NCI-H1694 treated with DMSO at 0.1 percent for 48 hours (cell line): Measurements from ENCODE around the gene ODF4.
"Not testable (repeated sequence)": the region's sequence is repeated elsewhere in the genome, so short reads cannot be mapped to it uniquely, and the experiment has no call there.

ENCODE experiments used
- DNase-seq: peaks from one replicate; lab custom pipeline; 2025; lab: John Stamatoyannopoulos, UW

Gene ODF4

DNA sequence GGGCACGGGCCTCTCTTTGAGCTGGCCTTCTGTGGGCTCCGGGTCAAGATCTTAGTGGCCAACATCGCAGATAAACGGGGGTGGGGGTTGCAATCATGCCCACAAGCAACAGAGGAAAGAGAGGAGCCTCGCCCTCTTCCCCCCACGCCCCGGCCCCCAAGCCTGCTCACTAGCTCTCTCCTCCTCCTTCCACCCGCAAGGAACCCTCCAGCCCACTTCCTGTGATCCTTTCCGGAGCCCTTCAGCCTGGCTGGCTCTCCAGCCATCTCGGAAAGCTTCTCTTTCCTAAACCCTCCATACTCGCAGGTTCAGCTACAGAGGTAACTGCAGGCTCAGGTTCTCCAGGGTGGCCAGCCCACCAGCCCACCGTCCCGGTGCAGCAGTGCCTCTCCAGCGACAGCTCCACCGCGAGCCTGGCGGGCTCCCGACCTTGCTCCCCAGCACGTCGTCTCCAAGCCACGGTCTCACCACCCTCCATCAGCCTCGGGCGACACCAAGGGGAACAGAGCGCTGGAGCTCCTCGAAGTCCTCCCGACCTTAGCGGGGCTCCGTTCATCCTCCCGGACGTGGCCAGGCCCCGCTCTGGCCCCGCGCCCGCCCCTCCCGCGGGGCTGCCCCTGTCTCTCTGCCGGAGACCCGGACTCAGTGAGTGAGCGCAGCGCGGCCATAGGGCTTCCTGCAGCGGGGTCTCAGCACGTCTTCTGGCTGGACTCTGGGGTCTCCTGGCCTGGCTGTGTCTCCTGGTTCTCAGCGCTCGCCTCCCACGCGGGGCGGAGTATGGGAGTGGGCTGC lies 12.9 kb upstream of the ODF4 start:
- no peak for DNase-seq

DNA sequence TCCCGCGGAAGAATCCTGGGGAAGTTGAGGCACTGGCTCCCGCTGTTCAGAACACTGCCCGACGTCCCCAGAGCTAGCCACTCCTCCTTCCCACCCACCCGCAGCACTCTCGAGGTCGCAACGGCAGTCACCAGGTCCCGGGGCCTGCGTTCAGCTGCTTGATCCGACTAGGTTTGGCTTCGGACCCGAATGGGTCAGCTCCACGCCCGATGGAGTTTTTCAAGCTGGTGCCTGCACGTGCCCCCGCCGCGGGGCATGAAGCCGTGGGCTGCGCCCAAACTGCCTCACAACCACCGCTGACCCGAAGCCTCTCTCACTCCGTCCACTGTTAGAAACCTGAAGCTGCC lies 12.4 kb upstream of the ODF4 start:
- DNase-seq = no peak

DNA sequence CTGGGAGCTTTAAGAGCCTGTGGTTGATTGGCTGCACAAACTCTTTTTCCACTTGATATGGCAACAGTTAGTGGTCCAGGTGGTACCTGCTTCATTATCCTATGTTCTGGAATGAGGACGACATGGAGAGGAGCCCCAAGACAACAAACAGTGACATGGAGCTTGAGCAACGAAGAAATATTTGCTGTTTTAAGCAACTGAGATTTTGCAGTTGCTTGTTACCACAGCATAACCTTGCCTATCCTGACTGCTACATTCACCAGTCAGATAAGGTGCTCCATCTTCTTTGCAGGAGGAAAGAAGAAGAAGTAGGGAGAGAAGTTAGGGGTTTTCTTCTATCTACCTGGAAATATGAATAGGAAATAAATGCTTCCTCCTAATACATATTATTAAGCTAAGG lies 7.5 kb upstream of the ODF4 start:
- no peak for DNase-seq

DNA sequence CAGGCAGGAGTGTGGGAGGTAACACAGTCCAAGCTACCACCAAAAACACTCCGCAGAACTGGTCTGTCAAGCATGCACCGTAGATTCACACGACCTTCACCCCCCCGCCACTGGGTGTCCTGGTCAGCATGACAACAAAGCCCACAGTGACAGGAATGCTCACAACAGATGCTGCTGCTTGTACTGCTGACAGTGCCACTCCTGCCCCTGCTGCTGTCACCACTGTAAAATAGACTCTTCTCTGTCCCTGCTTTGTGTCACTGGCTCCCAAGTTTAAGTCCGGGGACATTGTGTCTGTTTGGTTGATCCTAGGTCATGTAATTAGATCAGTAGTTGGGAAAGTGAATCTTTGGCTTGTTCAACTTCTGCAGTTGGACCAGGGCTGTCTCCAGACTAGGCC lies 7.0 kb upstream of the ODF4 start:
- no peak for DNase-seq

DNA sequence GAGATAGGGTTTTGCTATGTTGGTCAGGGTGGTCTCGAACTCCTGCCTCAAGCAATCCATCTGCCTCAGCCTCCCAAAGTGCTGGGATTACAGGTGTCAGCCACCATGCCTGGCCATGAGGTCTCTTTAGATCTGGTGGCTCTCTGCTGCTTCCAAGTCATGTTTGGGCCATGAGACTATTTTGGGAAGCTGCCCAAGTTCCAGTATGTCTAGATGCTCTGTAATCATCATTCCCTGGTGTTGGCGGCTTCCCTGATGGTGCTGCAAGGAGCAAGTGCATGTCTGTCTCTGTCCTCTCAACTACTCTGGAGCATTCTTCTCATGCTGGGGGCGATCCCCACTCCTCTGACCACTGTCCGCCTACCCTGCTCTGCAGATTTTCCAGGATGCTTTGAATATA lies 6.4 kb upstream of the ODF4 start:
- DNase-seq = no peak

DNA sequence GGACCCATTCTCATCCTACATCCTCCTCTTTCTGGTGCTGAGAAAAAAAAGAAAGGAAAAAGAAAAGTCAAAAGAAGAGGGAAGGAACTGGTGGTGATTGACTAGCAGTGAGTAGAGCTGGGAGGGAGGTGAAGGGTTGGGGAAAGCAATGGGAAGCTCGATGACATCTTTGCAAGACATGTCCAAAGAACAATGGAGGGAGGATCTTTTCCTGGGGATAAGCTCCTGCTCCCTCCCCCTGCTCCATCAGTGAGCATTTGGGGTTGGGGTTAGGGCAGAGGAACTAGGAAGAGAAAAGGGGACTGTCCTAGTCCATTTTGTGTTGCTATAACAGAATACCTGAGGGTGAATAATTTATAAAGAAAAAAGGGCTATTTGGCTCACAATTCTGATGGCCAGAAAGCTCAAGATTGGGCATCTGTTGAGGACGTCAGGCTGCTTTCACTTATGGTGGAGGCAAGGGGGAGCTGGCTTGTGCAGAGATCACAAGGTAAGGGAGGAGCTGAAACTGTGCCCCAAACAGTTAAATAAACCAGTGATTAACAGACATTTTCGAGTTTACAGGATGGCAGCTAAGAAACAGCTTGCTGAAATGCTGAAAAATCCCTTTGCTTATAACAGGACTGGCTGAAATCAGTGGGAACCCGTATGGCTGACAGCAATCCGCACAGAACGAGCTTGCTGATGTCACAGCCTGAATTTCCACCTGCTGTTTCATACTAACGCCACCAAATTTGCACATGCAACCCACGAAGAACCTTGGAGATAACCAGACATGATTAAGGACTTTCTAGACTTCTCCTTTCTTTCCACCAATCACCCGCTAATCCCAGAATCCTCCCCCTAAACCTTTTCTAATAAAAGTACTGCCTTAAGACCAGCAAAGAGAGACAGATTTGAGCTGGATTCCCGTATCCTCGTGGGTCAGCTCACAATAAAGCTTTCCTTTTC lies 1.6 kb upstream of the ODF4 start:
- no peak for DNase-seq

DNA sequence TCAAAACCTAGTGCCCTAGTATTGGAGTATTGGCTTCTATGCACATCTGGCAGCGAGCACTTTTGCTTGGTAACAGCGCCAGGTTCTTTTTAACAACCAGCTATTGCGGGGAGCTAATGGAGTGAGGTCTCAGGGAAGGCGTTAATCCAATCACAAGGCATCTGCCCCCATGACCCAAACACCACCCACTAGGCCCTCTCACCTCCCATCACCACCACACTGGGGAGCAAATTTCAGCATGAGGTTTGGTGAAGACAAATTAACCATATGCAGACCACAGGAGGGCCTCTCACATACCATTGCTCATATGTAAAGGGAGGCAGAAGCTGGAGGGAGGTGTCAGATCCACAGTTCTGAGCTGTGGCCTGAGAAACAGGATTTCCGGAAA lies 893 bp upstream of the ODF4 start:
- DNase-seq = no peak

DNA sequence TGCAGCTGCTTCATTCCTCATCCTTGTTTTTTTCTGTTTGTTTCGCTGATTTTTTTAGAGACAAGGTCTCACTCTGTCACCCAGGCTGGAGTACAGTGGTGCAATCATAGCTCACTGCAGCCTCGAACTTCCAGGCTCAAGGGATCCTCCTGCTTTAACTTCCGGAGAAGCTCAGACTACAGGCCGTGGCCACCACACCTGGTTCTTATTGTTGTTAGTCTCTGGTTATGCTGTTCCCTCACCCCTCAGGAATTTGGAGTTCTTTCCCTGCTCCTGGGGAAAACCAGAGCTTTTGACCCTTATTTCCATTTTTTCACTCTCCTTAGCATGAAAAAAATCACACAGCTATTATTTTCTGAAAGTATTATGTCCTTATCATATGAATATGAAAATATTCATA lies 1.8 kb downstream of the ODF4 start:
- no peak for DNase-seq

DNA sequence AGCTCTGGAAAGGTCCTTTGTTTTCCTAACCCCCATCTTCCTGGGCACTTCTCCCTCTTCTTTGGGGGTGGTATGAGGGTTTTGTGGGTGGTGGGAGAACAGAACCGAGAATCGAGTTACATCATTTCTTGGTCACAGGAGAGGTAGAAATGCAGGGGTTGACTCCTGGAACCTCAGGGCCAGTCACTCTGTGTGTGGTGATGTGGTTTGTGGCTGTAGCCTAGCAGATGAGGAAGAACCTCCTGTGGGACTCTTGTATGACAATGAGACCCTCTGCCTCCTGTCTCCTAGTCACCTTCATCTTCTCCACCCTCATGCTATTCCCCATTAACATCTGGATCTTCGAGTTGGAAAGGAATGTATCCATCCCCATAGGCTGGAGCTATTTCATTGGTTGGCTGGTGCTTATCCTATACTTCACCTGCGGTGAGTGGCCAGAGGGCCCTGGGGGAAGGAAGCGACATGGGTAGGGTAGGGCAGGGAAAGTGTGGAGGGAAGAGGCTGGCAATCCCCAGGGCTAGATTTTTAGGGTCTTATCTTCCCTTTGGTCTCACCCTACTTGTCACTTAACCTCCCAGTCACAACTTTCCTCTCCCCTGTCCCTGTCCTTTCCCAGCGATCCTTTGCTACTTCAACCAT lies 5.5 kb downstream of the ODF4 start:
- DNase-seq = no peak

DNA sequence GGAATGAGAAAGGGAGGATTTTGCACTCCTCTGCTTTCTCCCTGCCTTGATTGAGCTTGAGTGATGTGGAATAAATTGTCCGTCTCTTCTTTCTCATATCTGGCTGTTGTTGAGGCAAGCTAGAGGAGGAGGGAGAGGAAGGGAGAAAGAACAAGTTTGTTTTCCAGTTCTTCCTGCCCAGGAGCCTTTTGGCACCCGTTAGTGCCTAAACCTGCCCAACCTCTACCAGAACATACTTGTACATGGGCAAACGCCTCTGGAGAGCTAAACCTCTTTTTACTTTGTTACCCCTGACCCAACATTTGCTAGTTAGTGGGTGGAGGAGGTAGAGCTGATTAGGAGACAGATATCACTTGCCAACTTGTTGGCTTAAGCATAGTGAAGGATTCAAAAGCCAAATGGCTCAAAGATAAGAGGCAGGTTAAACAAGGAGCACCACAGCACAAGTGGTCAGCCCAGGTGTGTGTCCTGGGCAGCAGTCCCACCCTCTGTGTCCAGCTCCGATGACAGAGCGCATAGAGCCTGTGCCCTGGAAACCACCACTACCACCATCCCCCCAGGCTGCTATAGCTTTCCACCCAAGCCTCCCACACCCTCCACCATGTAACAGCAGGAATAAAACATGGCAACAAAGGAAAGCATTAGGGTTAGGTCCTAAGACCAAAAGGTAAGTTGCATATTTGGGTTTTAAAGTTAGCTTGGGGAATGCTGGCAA lies 6.5 kb downstream of the ODF4 start:
- no peak for DNase-seq

DNA sequence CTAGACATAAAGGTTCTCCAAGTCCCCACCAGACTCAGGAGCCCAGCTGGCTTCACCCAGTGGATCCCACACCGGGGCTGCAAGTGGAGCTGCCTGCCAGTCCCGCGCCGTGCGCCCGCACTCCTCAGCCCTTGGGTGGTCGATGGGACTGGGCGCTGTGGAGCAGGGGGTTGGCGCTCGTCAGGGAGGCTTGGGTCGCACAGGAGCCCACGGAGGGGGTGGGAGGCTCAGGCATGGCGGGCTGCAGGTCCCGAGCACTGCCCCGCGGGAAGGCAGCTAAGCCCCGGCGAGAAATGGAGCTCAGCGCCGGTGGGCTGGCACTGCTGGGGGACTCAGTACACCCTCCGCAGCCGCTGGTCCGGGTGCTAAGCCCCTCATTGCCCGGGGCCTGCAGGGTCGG lies 7.4 kb downstream of the ODF4 start:
- not testable (repeated sequence) for DNase-seq

DNA sequence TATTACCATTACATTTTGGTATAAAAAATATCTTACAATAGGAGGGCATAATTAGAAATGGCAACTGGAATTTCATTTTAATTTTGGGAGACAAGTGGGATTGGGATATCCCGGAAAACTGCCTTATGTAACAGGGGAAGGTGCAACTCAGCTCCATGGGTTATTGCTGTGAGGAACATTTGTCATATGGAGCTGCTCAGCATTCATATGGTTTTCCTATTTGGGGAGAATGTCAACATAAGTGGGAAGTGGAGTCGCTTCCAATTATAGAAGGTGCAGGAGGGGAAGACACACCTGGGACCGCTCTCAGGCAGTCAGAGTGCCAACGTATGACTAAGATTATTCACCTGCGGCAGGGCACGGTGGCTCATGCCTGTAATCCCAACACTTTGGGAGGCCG lies 10.7 kb downstream of the ODF4 start:
- no peak for DNase-seq

DNA sequence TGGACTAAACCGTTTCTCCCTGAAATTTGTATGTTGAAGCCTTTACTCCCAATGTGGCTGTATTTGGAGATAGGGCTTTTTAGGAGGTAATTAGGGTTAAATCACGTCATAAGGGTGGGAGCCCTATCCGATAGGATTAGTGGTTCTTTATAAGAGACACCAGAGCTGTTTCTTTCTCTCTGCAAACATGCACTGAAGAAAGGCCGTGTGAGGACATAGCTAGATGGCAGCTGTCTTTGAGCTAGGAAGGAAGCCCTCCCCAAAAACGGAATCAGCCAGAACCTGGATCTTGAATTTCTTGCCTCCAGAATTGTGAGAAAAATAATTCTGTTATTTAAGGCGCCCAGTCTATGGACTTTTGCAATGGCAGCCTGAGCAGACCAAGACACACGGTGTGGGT lies 14.1 kb downstream of the ODF4 start:
- no peak for DNase-seq

DNA sequence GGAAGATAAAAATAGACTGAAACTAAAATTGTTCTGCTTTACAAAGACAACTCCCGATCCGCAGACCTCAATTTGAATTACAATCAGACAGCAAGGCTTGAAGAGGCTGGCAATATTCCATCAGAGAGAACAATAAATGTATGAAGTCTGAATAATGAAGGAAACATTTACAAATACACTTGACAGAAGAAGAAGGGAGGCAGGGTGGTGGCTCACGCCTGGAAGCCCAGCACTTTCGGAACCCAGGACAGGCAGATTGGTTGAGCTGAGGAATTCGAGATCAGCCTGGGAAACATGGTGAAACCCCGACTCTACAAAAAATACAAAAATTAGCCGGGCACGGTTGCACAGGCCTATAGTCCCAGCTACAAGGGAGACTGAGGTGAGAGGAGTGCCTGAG lies 14.6 kb downstream of the ODF4 start:
- DNase-seq = no peak

DNA sequence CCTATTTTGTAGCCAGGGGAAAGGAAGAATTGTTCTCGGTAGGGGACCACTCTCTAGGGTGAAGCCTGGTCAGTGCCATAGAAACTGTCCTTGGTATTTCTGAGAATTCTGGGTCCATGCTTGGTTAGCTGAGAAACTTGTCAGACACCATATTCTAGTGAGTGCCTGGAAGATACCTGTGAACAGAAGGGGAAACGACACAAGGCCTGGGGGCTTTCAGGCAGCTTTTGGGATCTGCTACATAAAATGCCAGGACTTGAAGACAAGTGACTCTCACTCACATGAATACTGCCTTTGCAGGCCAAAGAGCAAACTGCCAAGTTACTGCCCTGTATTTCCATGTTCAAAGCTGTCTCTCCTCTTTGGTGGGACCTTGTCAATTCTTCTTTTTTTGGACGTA lies 18.3 kb downstream of the ODF4 start:
- DNase-seq = no peak

DNA sequence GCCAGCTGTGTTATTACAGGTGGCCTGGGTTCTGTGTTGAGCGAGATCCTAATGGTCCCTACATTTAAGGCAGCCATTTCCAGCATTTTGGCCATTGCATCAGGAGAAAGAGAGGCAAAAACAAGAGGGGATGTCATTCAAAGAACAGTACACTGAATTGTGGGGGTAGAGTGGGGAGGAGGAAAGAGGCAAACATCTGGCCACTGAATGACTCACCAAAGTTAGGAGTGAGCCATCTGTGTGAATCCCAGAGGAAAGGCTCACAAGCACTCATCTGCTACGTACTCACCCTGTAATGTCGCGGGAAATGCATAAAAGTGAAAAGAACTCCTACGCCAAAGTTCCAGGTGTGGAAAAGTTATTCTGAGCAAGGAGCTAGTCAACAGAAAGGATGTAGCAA lies 20.1 kb downstream of the ODF4 start:
- DNase-seq = peak; percentile 91

DNA sequence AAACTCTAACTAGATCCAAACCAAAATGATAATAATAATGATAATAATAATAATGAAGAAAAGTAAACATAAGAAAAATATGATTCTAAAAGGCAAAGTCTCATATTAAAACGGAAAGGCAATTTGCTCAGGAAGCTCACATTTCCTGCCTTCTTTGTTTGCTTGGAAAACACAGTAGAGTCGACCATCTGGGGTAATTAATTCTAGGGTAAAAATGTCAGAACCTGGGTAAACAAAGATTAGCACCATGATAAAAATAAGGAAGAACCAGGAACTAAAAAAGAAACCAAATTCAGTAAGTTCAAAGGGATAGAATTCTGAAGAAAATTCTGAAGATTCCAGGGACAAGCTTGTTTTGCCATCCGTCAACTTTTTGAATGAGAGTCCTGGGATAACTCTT lies 20.6 kb downstream of the ODF4 start:
- DNase-seq = peak; percentile 47

DNA sequence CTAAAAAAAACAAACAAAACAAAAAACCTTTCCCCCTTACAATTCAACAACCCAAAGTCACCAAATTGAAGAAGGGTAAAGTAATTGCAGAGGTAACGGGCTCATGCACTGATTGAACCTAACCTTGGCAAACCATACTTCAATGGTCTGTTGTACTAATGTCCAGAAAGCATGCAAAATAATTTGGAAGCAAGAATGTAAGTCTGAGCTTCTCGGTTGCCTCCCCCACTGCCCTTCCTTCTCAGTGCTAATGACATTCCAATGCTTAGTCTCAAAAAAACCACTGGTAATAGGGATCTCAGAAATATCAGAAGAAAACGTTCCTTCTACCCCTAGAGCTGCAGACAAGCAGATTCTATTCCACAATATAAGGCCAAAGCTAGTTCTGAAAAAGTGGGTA lies 21.1 kb downstream of the ODF4 start:
- no peak for DNase-seq

DNA sequence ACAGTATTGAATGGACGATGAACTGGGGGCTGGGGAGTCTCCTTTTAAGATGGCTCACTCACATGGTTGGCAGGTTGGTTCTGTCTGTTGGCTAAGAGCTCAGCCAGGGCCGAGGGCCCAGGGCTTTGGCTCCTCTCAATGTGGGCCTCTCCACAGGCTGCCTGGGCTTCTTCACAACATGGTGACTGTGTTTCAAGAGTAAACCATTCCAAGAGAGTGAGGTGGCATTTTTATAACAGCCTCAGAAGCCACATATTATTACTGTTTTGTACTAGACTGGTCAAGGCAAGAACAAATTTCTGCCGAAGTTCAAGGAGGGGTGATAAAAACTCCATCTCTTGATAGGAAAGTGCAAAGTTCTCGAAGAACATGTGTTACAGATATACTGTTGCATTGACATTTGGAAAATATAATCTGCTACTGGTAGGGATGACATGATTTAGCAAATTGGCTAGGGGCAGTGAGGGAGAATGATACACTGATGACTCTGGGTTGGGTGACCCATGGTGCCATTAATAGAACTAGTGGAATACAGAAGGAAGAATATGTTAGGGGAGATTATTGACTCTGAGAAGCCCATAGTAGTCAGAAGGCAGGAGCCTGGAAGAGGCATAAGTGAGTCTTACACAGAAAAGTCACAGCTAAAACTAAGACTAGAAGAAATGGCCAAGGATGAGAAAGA lies 23.2 kb downstream of the ODF4 start:
- no peak for DNase-seq

DNA sequence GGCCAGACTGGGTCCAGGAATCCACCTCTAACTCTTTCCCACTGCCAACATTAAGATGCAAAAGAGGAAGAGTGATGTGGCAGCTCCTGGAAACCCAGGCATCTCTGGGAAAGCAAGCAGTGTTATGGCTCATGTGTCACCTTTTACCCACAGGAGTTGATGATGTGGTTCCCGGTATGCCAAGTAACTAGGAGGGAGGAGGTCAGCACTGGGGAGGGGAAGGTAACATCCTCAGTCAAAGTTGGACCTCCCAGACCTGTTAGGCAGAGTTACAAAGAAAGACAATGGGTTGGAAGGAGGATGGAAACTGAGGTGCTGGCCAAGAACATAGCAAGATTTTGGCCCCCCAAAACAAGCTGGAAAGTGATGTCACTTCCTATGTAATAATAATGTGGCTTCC lies 25.5 kb downstream of the ODF4 start:
- DNase-seq = no peak

DNA sequence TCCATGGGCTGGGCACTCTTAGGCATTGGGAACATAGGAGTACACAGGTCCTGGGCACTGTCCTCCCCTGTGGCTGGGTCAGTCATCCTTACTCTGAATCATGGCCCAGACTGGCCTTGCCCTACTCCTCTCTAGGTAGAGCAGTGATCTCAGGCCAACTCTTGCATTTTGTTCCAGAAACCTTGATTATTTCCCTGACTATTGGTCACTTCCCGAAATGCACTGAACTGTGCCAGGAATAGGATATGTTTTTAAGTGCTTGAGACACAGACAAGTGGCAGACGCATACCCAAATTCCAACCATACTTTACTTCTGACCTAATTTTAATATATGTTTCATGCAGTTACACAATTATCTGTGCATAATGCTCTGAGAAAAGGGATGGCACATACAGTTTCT lies 26.6 kb downstream of the ODF4 start:
- no peak for DNase-seq

DNA sequence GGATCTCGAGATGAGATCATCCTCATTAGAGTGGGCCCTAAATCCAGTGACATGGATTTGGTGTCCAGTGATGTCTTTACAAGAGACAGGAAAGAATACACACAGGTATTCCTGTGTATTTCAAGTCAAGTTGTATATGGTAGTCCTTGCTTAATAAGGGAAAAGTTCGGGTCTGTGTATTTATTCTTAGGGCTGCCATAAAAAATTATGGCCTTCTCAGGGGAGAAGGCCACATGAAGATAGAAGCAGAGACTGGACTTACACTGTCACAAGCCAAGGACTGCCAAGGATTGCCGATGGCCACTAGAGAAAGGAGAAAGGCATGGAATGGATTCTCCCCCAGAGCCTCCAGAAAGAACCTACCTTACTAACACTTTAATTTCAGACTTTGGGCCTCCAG lies 28.6 kb downstream of the ODF4 start:
- DNase-seq = no peak
